Measurements from ENCODE around the gene PALM3.

The PALM3 gene

GRCh38 chr19:14058182-14059092 is 3.4 kb downstream of the PALM3 start:
- H3F3A ChIP-seq (ENCODE audit: insufficient read depth) = no peaks in the 10 kb centered on the region
- TF ChIP-seq CTCF (IDR thresholded peaks at IDR 0.05; ENCODE audit: insufficient read depth, low read length, poor library complexity, severe bottlenecking) (no peak), EZH2phosphoT487 (conservative IDR thresholded peaks at IDR 0.05; ENCODE audit: low read length) (no peak)
- no peaks in the 10 kb centered on the region for H3K9me2 ChIP-seq (replicated peaks; ENCODE audit: insufficient read depth, low read length)
- no peak overlapping the region for H3K9ac ChIP-seq (ENCODE audit: low read length)
- H2AFZ ChIP-seq (ENCODE audit: low read depth, low read length, severe bottlenecking) = no peak overlapping the region
- 0 out of 2 replicates have a peak, but pooled peaks cover 4% of the 10 kb centered on the region for H3K27me3 ChIP-seq (ENCODE audit: low read length)
- no peaks in the 10 kb centered on the region for H3K9me3 ChIP-seq (ENCODE audit: insufficient read depth, low read length)
- no peak overlapping the region for H3K4me3 ChIP-seq (ENCODE audit: insufficient read depth, low read length, poor library complexity, severe bottlenecking)
- no peaks in the 10 kb centered on the region for H4K20me1 ChIP-seq (ENCODE audit: low read depth, low read length)
- no peaks in the 10 kb centered on the region for H3K36me3 ChIP-seq (ENCODE audit: low read length)
- no peaks in the 10 kb centered on the region for H3K79me2 ChIP-seq (ENCODE audit: insufficient read depth, low read length)
- no peak overlapping the region for H3K4me2 ChIP-seq (ENCODE audit: low read depth, low read length, poor library complexity, severe bottlenecking)
- no peak overlapping the region for H3K27ac ChIP-seq (ENCODE audit: low read depth, low read length)

GRCh38 chr19:14056741-14057356 is 5.0 kb downstream of the PALM3 start:
- Histone ChIP-seq H3K9ac (ENCODE audit: low read length) (no peak overlapping the region), H3K4me2 (ENCODE audit: low read depth, low read length, poor library complexity, severe bottlenecking) (no peak overlapping the region), H3K9me3 (ENCODE audit: insufficient read depth, low read length) (no peaks in the 10 kb centered on the region), H3K36me3 (ENCODE audit: low read length) (no peaks in the 10 kb centered on the region), H3F3A (ENCODE audit: insufficient read depth) (no peaks in the 10 kb centered on the region), H3K79me2 (ENCODE audit: insufficient read depth, low read length) (no peaks in the 10 kb centered on the region), H3K9me2 (replicated peaks; ENCODE audit: insufficient read depth, low read length) (no peaks in the 10 kb centered on the region), H3K27me3 (ENCODE audit: low read length) (0 out of 2 replicates have a peak, but pooled peaks cover 4% of the 10 kb centered on the region), H3K27ac (ENCODE audit: low read depth, low read length) (no peak overlapping the region), H3K4me3 (ENCODE audit: insufficient read depth, low read length, poor library complexity, severe bottlenecking) (no peak overlapping the region), H2AFZ (ENCODE audit: low read depth, low read length, severe bottlenecking) (no peak overlapping the region), H4K20me1 (ENCODE audit: low read depth, low read length) (no peaks in the 10 kb centered on the region)
- TF ChIP-seq EZH2phosphoT487 (conservative IDR thresholded peaks at IDR 0.05; ENCODE audit: low read length) = no peak

GRCh38 chr19:14056069-14056666 is 5.7 kb downstream of the PALM3 start:
- Histone ChIP-seq H3K27ac (ENCODE audit: low read depth, low read length) (no peak overlapping the region), H3K9ac (ENCODE audit: low read length) (no peak overlapping the region), H3K79me2 (ENCODE audit: insufficient read depth, low read length) (no peaks in the 10 kb centered on the region), H3F3A (ENCODE audit: insufficient read depth) (no peaks in the 10 kb centered on the region), H4K20me1 (ENCODE audit: low read depth, low read length) (no peaks in the 10 kb centered on the region), H3K27me3 (ENCODE audit: low read length) (0 out of 2 replicates have a peak, but pooled peaks cover under 1% of the 10 kb centered on the region), H3K9me3 (ENCODE audit: insufficient read depth, low read length) (no peaks in the 10 kb centered on the region), H3K9me2 (replicated peaks; ENCODE audit: insufficient read depth, low read length) (no peaks in the 10 kb centered on the region), H3K4me2 (ENCODE audit: low read depth, low read length, poor library complexity, severe bottlenecking) (no peak overlapping the region), H3K4me3 (ENCODE audit: insufficient read depth, low read length, poor library complexity, severe bottlenecking) (no peak overlapping the region), H2AFZ (ENCODE audit: low read depth, low read length, severe bottlenecking) (no peak overlapping the region), H3K36me3 (ENCODE audit: low read length) (no peaks in the 10 kb centered on the region)
- TF ChIP-seq EZH2phosphoT487 (conservative IDR thresholded peaks at IDR 0.05; ENCODE audit: low read length) (no peak), CTCF (IDR thresholded peaks at IDR 0.05; ENCODE audit: insufficient read depth, low read length, poor library complexity, severe bottlenecking) (no peak)
